A549 (cell line): ENCODE results near the gene JUP.

Experiments used
- PHF8 ChIP-seq: fragments of 200-600 bp; sonication (generic); IDR thresholded peaks from 2 replicates; pipeline ENCODE4 v1.6.1; 2016; ENCODE audit warnings: low read depth, mild to moderate bottlenecking, antibody characterized with exemption, moderate library complexity, borderline replicate concordance
- POLR2A ChIP-seq: IDR thresholded peaks from 2 replicates; pipeline ENCODE4 v1.6.1; 2012; ENCODE audit warnings: mild to moderate bottlenecking, low read length
- RAD21 ChIP-seq, 2 experiments: fragments of >200 bp in 1 of 2; sonication (Bioruptor Twin) in 1 of 2; formaldehyde crosslinking in 1 of 2; IDR thresholded peaks in 1 of 2; conservative IDR thresholded peaks in 1 of 2; 2 replicates in 1 of 2; 3 replicates in 1 of 2; pipeline ENCODE4 v1.6.1; 2012 to 2018; ENCODE audit warnings: inconsistent platforms in 1 of 2
- ZC3H11A ChIP-seq: fragments of 450-650 bp; IDR thresholded peaks from 2 replicates; pipeline ENCODE4 v1.6.1; 2014; ENCODE audit warnings: antibody characterized with exemption, mild to moderate bottlenecking
- TF ChIP-seq, protein P1 (sequence below): fragments of 150-350 bp; IDR thresholded peaks from 2 replicates; pipeline ENCODE4 v1.6.1; 2014; ENCODE audit warnings: low read depth, mild to moderate bottlenecking, low read length
- TF ChIP-seq, protein P2 (sequence below): fragments of >200 bp; sonication (Bioruptor Twin); formaldehyde crosslinking; IDR thresholded peaks from 3 replicates; pipeline ENCODE4 v1.5.1; 2016
- TF ChIP-seq, protein P3 (sequence below): fragments of 200-600 bp; sonication (generic); IDR thresholded peaks from 2 replicates; pipeline ENCODE4 v1.6.1; 2016; ENCODE audit warnings: antibody characterized with exemption, mild to moderate bottlenecking, moderate library complexity

GRCh38 chr17:41773190-41773588, 13.3 kb downstream of the JUP start:
- no peak for TF ChIP-seq POLR2A
- TF ChIP-seq PHF8, result no peak
- TF ChIP-seq ZC3H11A, result no peak
- TF ChIP-seq, protein P1, sequence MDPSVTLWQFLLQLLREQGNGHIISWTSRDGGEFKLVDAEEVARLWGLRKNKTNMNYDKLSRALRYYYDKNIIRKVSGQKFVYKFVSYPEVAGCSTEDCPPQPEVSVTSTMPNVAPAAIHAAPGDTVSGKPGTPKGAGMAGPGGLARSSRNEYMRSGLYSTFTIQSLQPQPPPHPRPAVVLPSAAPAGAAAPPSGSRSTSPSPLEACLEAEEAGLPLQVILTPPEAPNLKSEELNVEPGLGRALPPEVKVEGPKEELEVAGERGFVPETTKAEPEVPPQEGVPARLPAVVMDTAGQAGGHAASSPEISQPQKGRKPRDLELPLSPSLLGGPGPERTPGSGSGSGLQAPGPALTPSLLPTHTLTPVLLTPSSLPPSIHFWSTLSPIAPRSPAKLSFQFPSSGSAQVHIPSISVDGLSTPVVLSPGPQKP, result no peak
- peak in 1 of 2 experiments; percentile 3; a peak in 1 of 5 replicates for TF ChIP-seq RAD21 (conservative IDR thresholded peaks at IDR 0.05 in 1 of 2, IDR thresholded peaks at IDR 0.05 in 1 of 2)
- TF ChIP-seq, protein P2, sequence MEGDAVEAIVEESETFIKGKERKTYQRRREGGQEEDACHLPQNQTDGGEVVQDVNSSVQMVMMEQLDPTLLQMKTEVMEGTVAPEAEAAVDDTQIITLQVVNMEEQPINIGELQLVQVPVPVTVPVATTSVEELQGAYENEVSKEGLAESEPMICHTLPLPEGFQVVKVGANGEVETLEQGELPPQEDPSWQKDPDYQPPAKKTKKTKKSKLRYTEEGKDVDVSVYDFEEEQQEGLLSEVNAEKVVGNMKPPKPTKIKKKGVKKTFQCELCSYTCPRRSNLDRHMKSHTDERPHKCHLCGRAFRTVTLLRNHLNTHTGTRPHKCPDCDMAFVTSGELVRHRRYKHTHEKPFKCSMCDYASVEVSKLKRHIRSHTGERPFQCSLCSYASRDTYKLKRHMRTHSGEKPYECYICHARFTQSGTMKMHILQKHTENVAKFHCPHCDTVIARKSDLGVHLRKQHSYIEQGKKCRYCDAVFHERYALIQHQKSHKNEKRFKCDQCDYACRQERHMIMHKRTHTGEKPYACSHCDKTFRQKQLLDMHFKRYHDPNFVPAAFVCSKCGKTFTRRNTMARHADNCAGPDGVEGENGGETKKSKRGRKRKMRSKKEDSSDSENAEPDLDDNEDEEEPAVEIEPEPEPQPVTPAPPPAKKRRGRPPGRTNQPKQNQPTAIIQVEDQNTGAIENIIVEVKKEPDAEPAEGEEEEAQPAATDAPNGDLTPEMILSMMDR, result no peak
- TF ChIP-seq, protein P3, sequence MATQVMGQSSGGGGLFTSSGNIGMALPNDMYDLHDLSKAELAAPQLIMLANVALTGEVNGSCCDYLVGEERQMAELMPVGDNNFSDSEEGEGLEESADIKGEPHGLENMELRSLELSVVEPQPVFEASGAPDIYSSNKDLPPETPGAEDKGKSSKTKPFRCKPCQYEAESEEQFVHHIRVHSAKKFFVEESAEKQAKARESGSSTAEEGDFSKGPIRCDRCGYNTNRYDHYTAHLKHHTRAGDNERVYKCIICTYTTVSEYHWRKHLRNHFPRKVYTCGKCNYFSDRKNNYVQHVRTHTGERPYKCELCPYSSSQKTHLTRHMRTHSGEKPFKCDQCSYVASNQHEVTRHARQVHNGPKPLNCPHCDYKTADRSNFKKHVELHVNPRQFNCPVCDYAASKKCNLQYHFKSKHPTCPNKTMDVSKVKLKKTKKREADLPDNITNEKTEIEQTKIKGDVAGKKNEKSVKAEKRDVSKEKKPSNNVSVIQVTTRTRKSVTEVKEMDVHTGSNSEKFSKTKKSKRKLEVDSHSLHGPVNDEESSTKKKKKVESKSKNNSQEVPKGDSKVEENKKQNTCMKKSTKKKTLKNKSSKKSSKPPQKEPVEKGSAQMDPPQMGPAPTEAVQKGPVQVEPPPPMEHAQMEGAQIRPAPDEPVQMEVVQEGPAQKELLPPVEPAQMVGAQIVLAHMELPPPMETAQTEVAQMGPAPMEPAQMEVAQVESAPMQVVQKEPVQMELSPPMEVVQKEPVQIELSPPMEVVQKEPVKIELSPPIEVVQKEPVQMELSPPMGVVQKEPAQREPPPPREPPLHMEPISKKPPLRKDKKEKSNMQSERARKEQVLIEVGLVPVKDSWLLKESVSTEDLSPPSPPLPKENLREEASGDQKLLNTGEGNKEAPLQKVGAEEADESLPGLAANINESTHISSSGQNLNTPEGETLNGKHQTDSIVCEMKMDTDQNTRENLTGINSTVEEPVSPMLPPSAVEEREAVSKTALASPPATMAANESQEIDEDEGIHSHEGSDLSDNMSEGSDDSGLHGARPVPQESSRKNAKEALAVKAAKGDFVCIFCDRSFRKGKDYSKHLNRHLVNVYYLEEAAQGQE, result no peak
